ENCODE data around the gene TMEM208.

GRCh38 chr16:67260426-67261063 is 33.6 kb downstream of the TMEM208 start:
- TF ChIP-seq POLR2A (IDR thresholded peaks at IDR 0.05) (no peak), CTCF (IDR thresholded peaks at IDR 0.05) (peak in 2 of 4 experiments; percentile 17 to 30)
